DOHH2 (cell line): ENCODE data around the gene NLK.

Experiments used
- EZH2phosphoT487 ChIP-seq: fragments of 200-600 bp; sonication (generic); IDR thresholded peaks from 2 replicates; pipeline ENCODE4 v1.6.1; 2017; ENCODE audit warnings: borderline replicate concordance, mild to moderate bottlenecking, antibody characterized with exemption, low read length, moderate library complexity, mixed read lengths
- TF ChIP-seq, protein P1 (sequence below): fragments of 200-600 bp; sonication (generic); IDR thresholded peaks from one replicate; pipeline ENCODE4 v1.5.1; 2014; ENCODE audit warnings: antibody characterized with exemption, mild to moderate bottlenecking, low read depth, low read length; ENCODE audit not compliant: poor library complexity, severe bottlenecking

DNA sequence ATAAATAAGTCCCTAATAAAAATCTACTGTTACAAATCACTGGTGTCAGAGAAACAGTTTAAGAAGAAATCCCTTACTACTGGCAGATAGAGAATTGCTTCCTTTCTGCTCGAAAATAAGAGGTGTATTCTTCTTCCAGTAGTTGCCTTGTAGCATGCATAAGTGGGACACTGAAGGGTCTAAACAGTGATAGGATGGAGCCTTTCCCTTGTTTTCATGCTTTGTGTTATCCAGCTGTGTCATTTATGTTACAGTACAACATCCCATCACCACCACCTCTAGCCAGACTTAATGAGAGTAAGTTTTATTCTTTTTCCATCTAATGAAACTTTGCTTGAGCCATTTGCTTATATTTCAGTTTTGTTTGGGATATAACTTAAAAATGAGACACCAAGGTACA, 54.3 kb downstream of the NLK start:
- TF ChIP-seq, protein P1, sequence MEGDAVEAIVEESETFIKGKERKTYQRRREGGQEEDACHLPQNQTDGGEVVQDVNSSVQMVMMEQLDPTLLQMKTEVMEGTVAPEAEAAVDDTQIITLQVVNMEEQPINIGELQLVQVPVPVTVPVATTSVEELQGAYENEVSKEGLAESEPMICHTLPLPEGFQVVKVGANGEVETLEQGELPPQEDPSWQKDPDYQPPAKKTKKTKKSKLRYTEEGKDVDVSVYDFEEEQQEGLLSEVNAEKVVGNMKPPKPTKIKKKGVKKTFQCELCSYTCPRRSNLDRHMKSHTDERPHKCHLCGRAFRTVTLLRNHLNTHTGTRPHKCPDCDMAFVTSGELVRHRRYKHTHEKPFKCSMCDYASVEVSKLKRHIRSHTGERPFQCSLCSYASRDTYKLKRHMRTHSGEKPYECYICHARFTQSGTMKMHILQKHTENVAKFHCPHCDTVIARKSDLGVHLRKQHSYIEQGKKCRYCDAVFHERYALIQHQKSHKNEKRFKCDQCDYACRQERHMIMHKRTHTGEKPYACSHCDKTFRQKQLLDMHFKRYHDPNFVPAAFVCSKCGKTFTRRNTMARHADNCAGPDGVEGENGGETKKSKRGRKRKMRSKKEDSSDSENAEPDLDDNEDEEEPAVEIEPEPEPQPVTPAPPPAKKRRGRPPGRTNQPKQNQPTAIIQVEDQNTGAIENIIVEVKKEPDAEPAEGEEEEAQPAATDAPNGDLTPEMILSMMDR, result no peak
- no peak for TF ChIP-seq EZH2phosphoT487
